GM12878 (cell line): Measurements from ENCODE around the gene ESPL1. TPM values are rescaled to one million over a fixed set of nuclear protein-coding genes. Genes with fewer than 3 reads are reported as not detected.

Source experiments
- ASH2L ChIP-seq: fragments of 300-600, 200-600 bp; sonication (generic); IDR thresholded peaks from 2 replicates; pipeline ENCODE4 v1.6.1; 2017; ENCODE audit warnings: low read depth, mild to moderate bottlenecking, borderline replicate concordance
- BRCA1 ChIP-seq: IDR thresholded peaks from 2 replicates; pipeline ENCODE4 v1.6.1; 2011; ENCODE audit warnings: low read depth, low read length, improper control_type of control experiment
- CBFB ChIP-seq: IDR thresholded peaks from 2 replicates; pipeline ENCODE4 v1.6.1; 2016; ENCODE audit warnings: antibody characterized with exemption, low read depth
- CBX3 ChIP-seq: fragments of 200-600 bp; sonication (generic); IDR thresholded peaks from 2 replicates; pipeline ENCODE4 v1.6.1; 2016; ENCODE audit warnings: low read depth, borderline replicate concordance
- CEBPB ChIP-seq, 2 experiments: fragments of 150-350 bp in 1 of 2; IDR thresholded peaks; 2 replicates each; pipeline ENCODE4 v1.6.1; 2012 to 2014; ENCODE audit warnings: low read depth in 2 of 2, low read length in 2 of 2, borderline replicate concordance in 1 of 2, inconsistent platforms in 1 of 2
- CREM ChIP-seq: IDR thresholded peaks from 2 replicates; pipeline ENCODE4 v1.6.1; 2014; ENCODE audit warnings: antibody characterized with exemption, low read depth
- FOS ChIP-seq: IDR thresholded peaks from 3 replicates; pipeline ENCODE4 v1.6.1; 2011; ENCODE audit warnings: borderline replicate concordance; ENCODE audit not compliant: insufficient read length; ENCODE audit errors: extremely low read depth
- GABPA ChIP-seq: IDR thresholded peaks from 2 replicates; pipeline ENCODE4 v1.6.1; 2014; ENCODE audit warnings: antibody characterized with exemption, low read depth, mild to moderate bottlenecking, inconsistent platforms
- HDGF ChIP-seq: fragments of 450-650 bp; IDR thresholded peaks from 2 replicates; pipeline ENCODE4 v1.6.1; 2016; ENCODE audit warnings: antibody characterized with exemption
- IKZF1 ChIP-seq: fragments of 450-650 bp; conservative IDR thresholded peaks from 2 replicates; pipeline ENCODE4 v1.6.1; 2017; ENCODE audit warnings: antibody characterized with exemption, mild to moderate bottlenecking
- KDM1A ChIP-seq: fragments of 200-600 bp; sonication (generic); IDR thresholded peaks from 2 replicates; pipeline ENCODE4 v1.6.1; 2016; ENCODE audit warnings: borderline replicate concordance
- KLF5 ChIP-seq: fragments of 450-650 bp; IDR thresholded peaks from 2 replicates; pipeline ENCODE4 v1.6.1; 2014; ENCODE audit warnings: mild to moderate bottlenecking; ENCODE audit not compliant: partially characterized antibody
- MTA2 ChIP-seq: fragments of 450-650 bp; IDR thresholded peaks from 2 replicates; pipeline ENCODE4 v1.6.1; 2016; ENCODE audit warnings: low read depth, mild to moderate bottlenecking, moderate library complexity
- NR2C1 ChIP-seq: fragments of 450-650 bp; IDR thresholded peaks from 2 replicates; pipeline ENCODE4 v1.6.1; 2017; ENCODE audit warnings: antibody characterized with exemption, mild to moderate bottlenecking, moderate library complexity
- PAX5 ChIP-seq: IDR thresholded peaks from 2 replicates; pipeline ENCODE4 v1.6.1; 2011; ENCODE audit warnings: low read depth, low read length, borderline replicate concordance
- RAD21 ChIP-seq: IDR thresholded peaks from 2 replicates; pipeline ENCODE4 v1.6.1; 2011; ENCODE audit warnings: mild to moderate bottlenecking, low read depth, low read length, moderate library complexity; ENCODE audit not compliant: insufficient read depth
- RUNX3 ChIP-seq: IDR thresholded peaks from 2 replicates; pipeline ENCODE4 v1.6.1; 2012; ENCODE audit warnings: low read length, inconsistent platforms
- SIX5 ChIP-seq: IDR thresholded peaks from 2 replicates; pipeline ENCODE4 v1.6.1; 2011; ENCODE audit warnings: mild to moderate bottlenecking, low read depth, low read length, moderate library complexity; ENCODE audit not compliant: severe bottlenecking
- SMAD5 ChIP-seq: IDR thresholded peaks from 2 replicates; pipeline ENCODE4 v1.6.1; 2016; ENCODE audit warnings: antibody characterized with exemption, low read depth
- SMARCA5 ChIP-seq: fragments of 450-650 bp; IDR thresholded peaks from 2 replicates; pipeline ENCODE4 v1.6.1; 2017; ENCODE audit warnings: mild to moderate bottlenecking
- SUPT20H ChIP-seq: IDR thresholded peaks from 2 replicates; pipeline ENCODE4 v1.6.1; 2011; ENCODE audit warnings: low read depth, mild to moderate bottlenecking, low read length, moderate library complexity, borderline replicate concordance; ENCODE audit not compliant: control insufficient read depth
- TCF3 ChIP-seq: IDR thresholded peaks from 2 replicates; pipeline ENCODE4 v1.6.1; 2012; ENCODE audit warnings: low read depth, mild to moderate bottlenecking, low read length, borderline replicate concordance; ENCODE audit not compliant: insufficient read depth
- WRNIP1 ChIP-seq: IDR thresholded peaks from 2 replicates; pipeline ENCODE4 v1.6.1; 2011; ENCODE audit warnings: low read depth, low read length, improper control_type of control experiment, borderline replicate concordance
- YBX1 ChIP-seq: fragments of 450-650 bp; IDR thresholded peaks from 2 replicates; pipeline ENCODE4 v1.6.1; 2016; ENCODE audit warnings: antibody characterized with exemption
- ZNF217 ChIP-seq: fragments of 450-650 bp; IDR thresholded peaks from 2 replicates; pipeline ENCODE4 v1.6.1; 2017; ENCODE audit warnings: antibody characterized with exemption, mild to moderate bottlenecking
- polyA plus RNA-seq, 11 experiments: library from polyadenylated mRNA; depleted of rRNA in 4 of 11; unstranded in 6 of 11; stranded (reverse) in 5 of 11; fragments of >200 nt; fragmentation: Nextera tagmentation in 4 of 11; fragmentation: Illumina TruSeq in 1 of 11; extraction: Ambion mirVana in 4 of 11; extraction: Trizol in 1 of 11; gene quantifications; 1 replicate in 1 of 11; 2 replicates in 10 of 11; pipeline versions ENCODE4 v1.2.1 to v1.2.3, GENCODE V29; 2011 to 2016; ENCODE audit warnings: inconsistent platforms in 2 of 11, missing spikeins in 2 of 11, low read depth in 1 of 11
- total RNA-seq, 4 experiments: library from RNA; depleted of rRNA in 3 of 4; stranded (reverse); fragments of >200 nt in 3 of 4; fragmentation: Illumina TruSeq in 1 of 4; extraction: Trizol in 1 of 4; gene quantifications; 2 replicates each; pipeline versions ENCODE4 v1.2.1 to v1.2.3, GENCODE V29; 2013 to 2021
- TF ChIP-seq, protein P1 (sequence below): IDR thresholded peaks from 2 replicates; pipeline ENCODE4 v1.6.1; 2012; ENCODE audit warnings: improper control_type of control experiment, low read depth, low read length; ENCODE audit not compliant: insufficient replicate concordance
- TF ChIP-seq, protein P2 (sequence below): IDR thresholded peaks from 2 replicates; pipeline ENCODE4 v1.6.1; 2011; ENCODE audit warnings: low read depth, mild to moderate bottlenecking, low read length, moderate library complexity, borderline replicate concordance; ENCODE audit errors: extremely low read depth

ESPL1 gene
- total and polyA plus RNA-seq, 10 of the 15 experiments (the other 5 are each of a cell fraction or from before 2014, with no cell fraction given): 2.1 to 61.9 (median 21.2) TPM

DNA sequence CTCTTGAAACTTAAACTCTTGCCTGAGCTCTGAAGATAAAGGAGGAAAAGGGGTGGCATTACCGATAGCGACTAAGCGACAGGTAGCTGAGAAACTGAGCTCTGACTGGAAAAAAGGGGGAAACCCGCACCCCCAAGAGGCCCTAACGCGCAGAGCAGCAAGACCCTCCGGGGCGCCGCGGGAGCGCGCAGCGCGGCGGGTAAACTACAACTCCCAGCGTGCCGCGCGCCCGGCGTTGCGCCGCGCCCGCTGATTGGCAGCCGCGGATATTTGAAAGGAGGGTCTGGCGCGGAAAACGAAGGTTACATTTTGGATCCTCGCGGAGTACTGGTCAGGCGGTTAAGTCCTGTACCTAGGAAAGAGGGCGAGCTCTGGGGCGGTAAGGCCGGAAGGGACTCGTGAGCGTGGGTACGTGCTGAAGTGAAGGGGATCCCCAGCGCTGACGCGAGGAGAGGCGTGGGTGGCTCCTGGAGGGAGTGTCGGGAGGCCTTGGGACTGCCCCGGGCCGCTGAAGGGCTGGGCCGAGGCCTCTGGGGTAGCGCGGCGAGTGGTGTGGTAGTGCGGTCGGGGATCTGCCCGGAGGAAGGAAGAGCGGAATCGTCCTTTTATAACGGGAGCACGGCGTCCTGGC, at the start of gene ESPL1 (continued):
- TF ChIP-seq, protein P1, sequence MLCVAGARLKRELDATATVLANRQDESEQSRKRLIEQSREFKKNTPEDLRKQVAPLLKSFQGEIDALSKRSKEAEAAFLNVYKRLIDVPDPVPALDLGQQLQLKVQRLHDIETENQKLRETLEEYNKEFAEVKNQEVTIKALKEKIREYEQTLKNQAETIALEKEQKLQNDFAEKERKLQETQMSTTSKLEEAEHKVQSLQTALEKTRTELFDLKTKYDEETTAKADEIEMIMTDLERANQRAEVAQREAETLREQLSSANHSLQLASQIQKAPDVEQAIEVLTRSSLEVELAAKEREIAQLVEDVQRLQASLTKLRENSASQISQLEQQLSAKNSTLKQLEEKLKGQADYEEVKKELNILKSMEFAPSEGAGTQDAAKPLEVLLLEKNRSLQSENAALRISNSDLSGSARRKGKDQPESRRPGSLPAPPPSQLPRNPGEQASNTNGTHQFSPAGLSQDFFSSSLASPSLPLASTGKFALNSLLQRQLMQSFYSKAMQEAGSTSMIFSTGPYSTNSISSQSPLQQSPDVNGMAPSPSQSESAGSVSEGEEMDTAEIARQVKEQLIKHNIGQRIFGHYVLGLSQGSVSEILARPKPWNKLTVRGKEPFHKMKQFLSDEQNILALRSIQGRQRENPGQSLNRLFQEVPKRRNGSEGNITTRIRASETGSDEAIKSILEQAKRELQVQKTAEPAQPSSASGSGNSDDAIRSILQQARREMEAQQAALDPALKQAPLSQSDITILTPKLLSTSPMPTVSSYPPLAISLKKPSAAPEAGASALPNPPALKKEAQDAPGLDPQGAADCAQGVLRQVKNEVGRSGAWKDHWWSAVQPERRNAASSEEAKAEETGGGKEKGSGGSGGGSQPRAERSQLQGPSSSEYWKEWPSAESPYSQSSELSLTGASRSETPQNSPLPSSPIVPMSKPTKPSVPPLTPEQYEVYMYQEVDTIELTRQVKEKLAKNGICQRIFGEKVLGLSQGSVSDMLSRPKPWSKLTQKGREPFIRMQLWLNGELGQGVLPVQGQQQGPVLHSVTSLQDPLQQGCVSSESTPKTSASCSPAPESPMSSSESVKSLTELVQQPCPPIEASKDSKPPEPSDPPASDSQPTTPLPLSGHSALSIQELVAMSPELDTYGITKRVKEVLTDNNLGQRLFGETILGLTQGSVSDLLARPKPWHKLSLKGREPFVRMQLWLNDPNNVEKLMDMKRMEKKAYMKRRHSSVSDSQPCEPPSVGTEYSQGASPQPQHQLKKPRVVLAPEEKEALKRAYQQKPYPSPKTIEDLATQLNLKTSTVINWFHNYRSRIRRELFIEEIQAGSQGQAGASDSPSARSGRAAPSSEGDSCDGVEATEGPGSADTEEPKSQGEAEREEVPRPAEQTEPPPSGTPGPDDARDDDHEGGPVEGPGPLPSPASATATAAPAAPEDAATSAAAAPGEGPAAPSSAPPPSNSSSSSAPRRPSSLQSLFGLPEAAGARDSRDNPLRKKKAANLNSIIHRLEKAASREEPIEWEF: no peak
- TF ChIP-seq ASH2L (no peak), SUPT20H (no peak), TCF3 (no peak), FOS (no peak), CREM (peak; percentile 80), MTA2 (no peak), PAX5 (no peak; the same call in 1 of the 2 replicates), IKZF1 (peak; percentile 96), RUNX3 (peak; percentile 59), WRNIP1 (no peak), CBFB (0 out of 2 replicates have a peak, but pooled peaks have one; percentile 23), SIX5 (peak; percentile 88), KLF5 (peak; percentile 52), GABPA (no peak; the same call in 1 of the 2 replicates), YBX1 (no peak), SMARCA5 (no peak; the same call in 1 of the 2 replicates), KDM1A (no peak), ZNF217 (no peak), RAD21 (peak; percentile 47), NR2C1 (no peak), SMAD5 (no peak), CEBPB (IDR thresholded peaks at IDR 0.05; ENCODE audit: borderline replicate concordance in 1 of 2, low read depth in 2 of 2, low read length in 2 of 2) (no peak), CBX3 (no peak), BRCA1 (no peak), HDGF (no peak)
- TF ChIP-seq, protein P2, sequence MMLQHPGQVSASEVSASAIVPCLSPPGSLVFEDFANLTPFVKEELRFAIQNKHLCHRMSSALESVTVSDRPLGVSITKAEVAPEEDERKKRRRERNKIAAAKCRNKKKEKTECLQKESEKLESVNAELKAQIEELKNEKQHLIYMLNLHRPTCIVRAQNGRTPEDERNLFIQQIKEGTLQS: no peak
